HG02884 (cell line): ENCODE results near the gene BTNL9.
"Not testable (repeated sequence)": the region's sequence is repeated elsewhere in the genome, so short reads cannot be mapped to it uniquely, and the experiment has no call there.

Experiments
- ATAC-seq: cut with Tn5 transposase; IDR thresholded peaks from one replicate; pipeline ENCODE4 v1.9.1; 2021; ENCODE audit warnings: mild to moderate bottlenecking, moderate library complexity; ENCODE audit not compliant: unreplicated experiment

BTNL9 gene

GRCh38 chr5:181042722-181043121 is 2.7 kb downstream of the BTNL9 start:
- ATAC-seq, result no peak

- no peak for ATAC-seq
Observed at GRCh38 chr5:181043285-181044092, 3.4 kb downstream of the BTNL9 start.

GRCh38 chr5:181044093-181044599 is 4.1 kb downstream of the BTNL9 start:
- ATAC-seq, result no peak

- no peak for ATAC-seq
Observed at GRCh38 chr5:181044662-181045305, 4.7 kb downstream of the BTNL9 start.

GRCh38 chr5:181045316-181045715 is 5.2 kb downstream of the BTNL9 start:
- ATAC-seq, result no peak

- not testable (repeated sequence) for ATAC-seq
Observed at GRCh38 chr5:181045857-181046256, 5.8 kb downstream of the BTNL9 start.

- ATAC-seq, result no peak
Observed at GRCh38 chr5:181047288-181047687, 7.2 kb downstream of the BTNL9 start.

- ATAC-seq, result no peak
Observed at GRCh38 chr5:181047921-181048320, 7.9 kb downstream of the BTNL9 start.

- ATAC-seq, result no peak
Observed at GRCh38 chr5:181050016-181050415, 9.9 kb downstream of the BTNL9 start.

- no peak for ATAC-seq
Observed at GRCh38 chr5:181051841-181052671, 12.0 kb downstream of the BTNL9 start.

GRCh38 chr5:181052672-181053487 is 12.8 kb downstream of the BTNL9 start:
- ATAC-seq, result no peak

- ATAC-seq, result no peak
Observed at GRCh38 chr5:181053488-181054121, 13.5 kb downstream of the BTNL9 start.

GRCh38 chr5:181054138-181054537 is 14.1 kb downstream of the BTNL9 start:
- no peak for ATAC-seq

- no peak for ATAC-seq
Observed at GRCh38 chr5:181054871-181055459, 14.9 kb downstream of the BTNL9 start.

GRCh38 chr5:181056431-181056830 is 16.4 kb downstream of the BTNL9 start:
- ATAC-seq, result no peak

GRCh38 chr5:181058321-181058720 is 18.3 kb downstream of the BTNL9 start:
- ATAC-seq, result no peak

GRCh38 chr5:181058786-181059296 is 18.8 kb downstream of the BTNL9 start:
- ATAC-seq, result no peak

GRCh38 chr5:181059297-181060230 is 19.5 kb downstream of the BTNL9 start:
- ATAC-seq, result no peak
